RWPE2 (cell line): Measurements from ENCODE around the gene ZNF536.

Experiments used
- ATAC-seq: fragments of 200-7000 bp; cut with Tn5 transposase; 3 replicates; pipeline ENCODE4 v1.9.1; 2021; ENCODE audit warnings: low read depth
- DNase-seq: peaks from one replicate; pipeline ENCODE4 v3.0.0-alpha.2; 2020; ENCODE audit warnings: low spot score
- H3K27ac ChIP-seq: fragments of 450-650 bp; 2 replicates; pipeline ENCODE4 v1.5.1; 2017; ENCODE audit warnings: mild to moderate bottlenecking; ENCODE audit not compliant: poor library complexity, severe bottlenecking
- H3K27me3 ChIP-seq: fragments of 250-450 bp; sonication (Bioruptor Pico); 2 replicates; pipeline ENCODE4 v1.5.1; 2021; ENCODE audit warnings: mild to moderate bottlenecking, moderate library complexity; ENCODE audit not compliant: insufficient read depth, poor library complexity, severe bottlenecking
- H3K36me3 ChIP-seq: fragments of 250-450 bp; sonication (Bioruptor Pico); 2 replicates; pipeline ENCODE4 v1.5.1; 2020; ENCODE audit warnings: low read depth, mild to moderate bottlenecking, moderate library complexity
- H3K4me1 ChIP-seq: fragments of 250-450 bp; sonication (Bioruptor Pico); 2 replicates; pipeline ENCODE4 v1.5.1; 2021; ENCODE audit warnings: mild to moderate bottlenecking, moderate library complexity; ENCODE audit not compliant: insufficient read depth, poor library complexity, severe bottlenecking
- H3K4me3 ChIP-seq: fragments of 250-450 bp; sonication (Bioruptor Pico); 2 replicates; pipeline ENCODE4 v1.5.1; 2021; ENCODE audit warnings: mild to moderate bottlenecking, moderate library complexity; ENCODE audit not compliant: severe bottlenecking
- H3K9me3 ChIP-seq: fragments of 250-450 bp; sonication (Bioruptor Pico); 2 replicates; pipeline ENCODE4 v1.5.1; 2021; ENCODE audit warnings: mild to moderate bottlenecking, moderate library complexity; ENCODE audit not compliant: severe bottlenecking
- TF ChIP-seq, protein P1 (sequence below): fragments of 450-650 bp; IDR thresholded peaks from one replicate; pipeline ENCODE4 v1.5.1; 2017; ENCODE audit warnings: mild to moderate bottlenecking, moderate library complexity; ENCODE audit not compliant: poor library complexity, severe bottlenecking

ZNF536 gene

DNA sequence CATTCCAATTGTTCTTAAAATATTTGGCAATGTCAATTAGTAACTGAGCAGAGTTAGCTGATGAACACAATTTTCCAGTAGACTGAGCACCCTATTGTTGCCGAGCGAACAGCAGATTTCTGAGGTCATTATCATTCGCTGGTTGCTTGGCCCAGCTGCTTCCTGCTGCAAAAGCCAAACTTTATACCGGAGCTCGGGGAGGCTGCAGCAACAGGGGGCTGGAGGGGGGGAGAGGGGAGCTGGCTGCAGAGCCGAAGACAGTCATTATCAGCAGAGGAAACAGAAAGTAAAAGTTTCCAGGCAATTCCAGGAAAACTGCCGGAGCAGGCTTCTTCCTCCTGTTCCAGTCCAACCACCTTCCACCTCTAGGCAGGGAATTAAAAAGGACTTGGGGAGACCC lies 77.9 kb downstream of the ZNF536 start:
- H3K9me3 ChIP-seq, result no peaks in the 10 kb centered on the region
- no peak for DNase-seq
- H3K4me3 ChIP-seq, result no peak overlapping the region
- peaks cover 37% of the 10 kb centered on the region for H3K27me3 ChIP-seq
- no peak for ATAC-seq
- TF ChIP-seq, protein P1, sequence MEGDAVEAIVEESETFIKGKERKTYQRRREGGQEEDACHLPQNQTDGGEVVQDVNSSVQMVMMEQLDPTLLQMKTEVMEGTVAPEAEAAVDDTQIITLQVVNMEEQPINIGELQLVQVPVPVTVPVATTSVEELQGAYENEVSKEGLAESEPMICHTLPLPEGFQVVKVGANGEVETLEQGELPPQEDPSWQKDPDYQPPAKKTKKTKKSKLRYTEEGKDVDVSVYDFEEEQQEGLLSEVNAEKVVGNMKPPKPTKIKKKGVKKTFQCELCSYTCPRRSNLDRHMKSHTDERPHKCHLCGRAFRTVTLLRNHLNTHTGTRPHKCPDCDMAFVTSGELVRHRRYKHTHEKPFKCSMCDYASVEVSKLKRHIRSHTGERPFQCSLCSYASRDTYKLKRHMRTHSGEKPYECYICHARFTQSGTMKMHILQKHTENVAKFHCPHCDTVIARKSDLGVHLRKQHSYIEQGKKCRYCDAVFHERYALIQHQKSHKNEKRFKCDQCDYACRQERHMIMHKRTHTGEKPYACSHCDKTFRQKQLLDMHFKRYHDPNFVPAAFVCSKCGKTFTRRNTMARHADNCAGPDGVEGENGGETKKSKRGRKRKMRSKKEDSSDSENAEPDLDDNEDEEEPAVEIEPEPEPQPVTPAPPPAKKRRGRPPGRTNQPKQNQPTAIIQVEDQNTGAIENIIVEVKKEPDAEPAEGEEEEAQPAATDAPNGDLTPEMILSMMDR, result no peak
- H3K27ac ChIP-seq, result no peak overlapping the region
- no peaks in the 10 kb centered on the region for H3K4me1 ChIP-seq
- H3K36me3 ChIP-seq, result no peaks in the 10 kb centered on the region

DNA sequence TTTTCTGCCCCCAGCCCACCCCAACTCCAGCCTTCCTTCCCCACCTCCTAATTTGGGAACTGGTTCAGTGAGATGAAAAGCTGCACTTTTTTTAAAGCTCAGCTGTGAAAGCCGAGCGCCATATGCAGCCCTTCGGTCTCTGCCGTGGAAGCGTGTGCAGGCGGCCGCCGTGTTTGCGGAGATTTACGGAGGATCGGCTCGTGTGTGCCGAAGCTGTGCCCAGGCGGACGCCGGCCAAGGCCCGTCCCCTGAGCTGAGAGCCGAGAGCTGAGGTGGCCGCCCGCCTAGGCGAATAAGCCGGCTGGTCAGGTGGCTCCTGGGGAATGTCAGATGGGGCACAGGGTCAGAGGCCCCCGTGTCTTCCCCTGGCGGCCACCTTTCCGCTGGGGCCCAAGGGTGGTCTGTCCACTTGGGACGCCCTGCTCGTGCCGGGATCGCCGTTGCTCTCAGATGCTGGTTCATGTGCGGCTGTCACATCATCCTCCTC lies 78.7 kb downstream of the ZNF536 start:
- no peaks in the 10 kb centered on the region for H3K36me3 ChIP-seq
- H3K4me3 ChIP-seq, result no peak overlapping the region
- no peaks in the 10 kb centered on the region for H3K4me1 ChIP-seq
- ATAC-seq, result no peak
- TF ChIP-seq, protein P1, result no peak
- H3K27me3 ChIP-seq, result peaks cover 37% of the 10 kb centered on the region
- no peak for DNase-seq
- no peaks in the 10 kb centered on the region for H3K9me3 ChIP-seq
- H3K27ac ChIP-seq, result no peak overlapping the region

DNA sequence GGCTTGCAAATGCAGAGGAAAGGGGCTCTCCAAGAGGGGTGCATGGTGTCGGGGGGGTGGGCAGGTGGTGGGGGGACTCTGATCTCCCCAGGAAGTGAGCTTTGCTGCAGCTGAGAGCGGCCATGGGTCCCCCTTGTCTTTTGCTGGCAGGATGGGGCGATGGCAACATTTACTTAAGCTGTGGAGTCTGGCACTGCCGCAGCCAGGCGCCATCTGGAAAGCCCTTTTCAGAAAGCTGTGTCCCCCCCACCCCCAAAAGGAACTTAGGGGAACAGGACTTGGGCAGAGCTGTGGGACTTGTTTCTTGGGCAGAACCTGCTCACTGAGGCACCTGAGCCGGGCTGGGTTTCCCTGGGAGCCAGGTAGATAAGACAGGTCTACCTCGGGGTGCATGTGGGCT lies 80.7 kb downstream of the ZNF536 start:
- DNase-seq, result no peak
- Histone ChIP-seq H3K4me1 (no peaks in the 10 kb centered on the region), H3K36me3 (no peaks in the 10 kb centered on the region), H3K27me3 (peaks cover 29% of the 10 kb centered on the region), H3K27ac (no peak overlapping the region), H3K9me3 (no peaks in the 10 kb centered on the region), H3K4me3 (no peak overlapping the region)
- ATAC-seq, result no peak
- TF ChIP-seq, protein P1, result no peak

DNA sequence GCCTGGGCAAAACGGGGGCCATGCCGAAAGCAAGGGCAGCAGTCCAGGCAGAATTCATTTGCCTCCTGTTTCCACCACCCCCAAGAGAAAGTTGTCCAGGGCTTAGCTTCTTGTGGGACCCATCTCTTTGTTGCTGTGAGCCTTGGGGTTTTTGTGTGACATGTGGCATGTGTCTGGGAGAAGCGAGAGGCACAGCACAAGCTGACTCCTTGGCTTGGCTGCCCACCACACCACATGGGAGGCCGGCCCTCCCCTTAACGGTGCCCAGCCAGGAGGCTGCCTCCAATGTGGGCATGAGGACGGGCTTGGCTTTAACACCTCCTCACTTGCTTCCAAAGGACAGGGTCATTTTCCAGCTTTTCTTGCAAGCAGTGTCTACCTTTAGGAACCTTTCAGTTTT lies 81.6 kb downstream of the ZNF536 start:
- Histone ChIP-seq H3K27ac (no peak overlapping the region), H3K27me3 (peaks cover 23% of the 10 kb centered on the region), H3K9me3 (no peaks in the 10 kb centered on the region), H3K4me3 (no peak overlapping the region), H3K36me3 (no peaks in the 10 kb centered on the region), H3K4me1 (no peaks in the 10 kb centered on the region)
- ATAC-seq, result no peak
- TF ChIP-seq, protein P1, result no peak
- DNase-seq, result no peak

DNA sequence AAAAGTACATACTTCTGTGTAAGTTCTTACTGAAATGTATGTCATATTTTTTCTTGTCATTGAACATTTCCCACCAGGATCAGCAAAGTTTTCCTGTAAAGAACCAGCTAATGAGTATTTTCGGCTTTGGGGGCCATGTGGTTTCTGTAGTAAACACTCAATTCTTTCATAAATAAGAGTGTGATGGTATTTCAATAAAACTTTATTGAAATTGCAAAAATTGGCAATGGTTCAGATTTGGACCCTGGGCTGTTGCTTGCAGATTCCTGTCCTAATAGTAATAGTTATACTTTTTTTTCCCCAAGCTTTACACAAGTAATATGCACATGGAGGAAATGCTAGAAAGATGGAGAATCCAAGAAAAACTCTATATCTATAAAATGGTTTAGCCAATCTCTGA lies 83.7 kb downstream of the ZNF536 start:
- no peaks in the 10 kb centered on the region for H3K9me3 ChIP-seq
- H3K27ac ChIP-seq, result no peak overlapping the region
- ATAC-seq (no peak), DNase-seq (no peak)
- H3K4me1 ChIP-seq, result no peaks in the 10 kb centered on the region
- H3K27me3 ChIP-seq, result peaks cover 11% of the 10 kb centered on the region
- TF ChIP-seq, protein P1, result no peak
- no peaks in the 10 kb centered on the region for H3K36me3 ChIP-seq
- H3K4me3 ChIP-seq, result no peak overlapping the region
